Left lobe of liver (tissue), 2 donors: Measurements from ENCODE around the gene C8G. TPM values are rescaled to one million over a fixed set of nuclear protein-coding genes. Genes with fewer than 3 reads are reported as not detected.

ENCODE experiments used
- ATAC-seq: fragments of 200-7000 bp; cut with Tn5 transposase; one replicate; pipeline ENCODE4 v1.9.1; 2020; ENCODE audit warnings: mild to moderate bottlenecking, moderate library complexity
- DNase-seq: peaks from one replicate; pipeline ENCODE4 v3.0.0-alpha.2; 2020; ENCODE audit warnings: low spot score
- total RNA-seq: library from RNA; stranded (reverse); gene quantifications from one replicate; pipeline ENCODE4 v1.2.1, GENCODE V29; 2021
- donor health status: DM: no; HTN: no; CAD: no; lungs with moderate emphysema.
- donor health status: DM: no; HTN: yes; CAD: no.

C8G gene
- total RNA-seq, result 411 TPM

DNA sequence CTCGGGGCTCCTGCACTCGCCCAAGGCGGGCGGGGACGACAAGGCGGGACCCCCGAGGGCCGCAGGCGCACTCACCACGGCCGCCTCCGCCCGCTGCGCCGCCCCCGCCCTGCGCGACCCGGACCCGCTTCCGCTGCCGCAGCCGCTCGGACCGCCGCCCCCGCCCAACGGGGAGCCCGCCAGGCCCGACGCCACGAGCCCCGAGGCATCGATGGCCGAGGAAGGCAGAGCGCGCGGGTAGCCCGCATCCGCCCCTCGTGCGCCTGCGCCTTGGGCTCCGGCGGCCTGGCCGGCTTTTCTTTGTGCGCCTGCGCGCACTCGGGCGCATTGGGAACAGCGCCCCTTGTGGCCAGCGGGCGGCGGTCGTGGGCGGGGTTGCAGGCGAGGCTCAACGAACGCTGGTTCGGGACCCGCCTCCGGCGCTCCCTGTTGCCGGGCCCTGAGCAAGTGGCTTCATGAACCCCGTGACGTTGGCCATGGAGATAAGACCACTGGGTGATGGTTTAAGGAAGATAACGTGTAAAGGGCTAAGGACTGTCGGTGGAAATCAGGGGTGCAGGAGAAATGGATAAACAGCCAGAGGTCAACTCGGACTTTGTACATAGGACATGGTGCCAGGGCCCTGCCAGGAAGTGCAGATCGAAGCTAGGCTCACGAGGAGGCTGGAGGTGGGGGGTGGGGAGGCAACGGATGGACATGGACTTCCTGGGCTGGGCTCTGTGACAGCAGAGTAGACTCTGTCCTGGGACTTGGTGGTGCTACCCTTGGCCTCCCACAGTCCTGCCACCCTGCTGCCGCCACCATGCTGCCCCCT lies at the start of gene C8G, which contains the start of gene FBXW5:
Gene C8G, plus strand, starts transcription at position 725 of the 814 bp plus-strand sequence. Its CDS starts 78 bp downstream, at position 803.
Gene FBXW5, minus strand, starts transcription at position 220 of the 814 bp plus-strand sequence. CDS start 655 bp downstream, outside the sequence.
- ATAC-seq (peak; percentile 60), DNase-seq (peak; percentile 98)

DNA sequence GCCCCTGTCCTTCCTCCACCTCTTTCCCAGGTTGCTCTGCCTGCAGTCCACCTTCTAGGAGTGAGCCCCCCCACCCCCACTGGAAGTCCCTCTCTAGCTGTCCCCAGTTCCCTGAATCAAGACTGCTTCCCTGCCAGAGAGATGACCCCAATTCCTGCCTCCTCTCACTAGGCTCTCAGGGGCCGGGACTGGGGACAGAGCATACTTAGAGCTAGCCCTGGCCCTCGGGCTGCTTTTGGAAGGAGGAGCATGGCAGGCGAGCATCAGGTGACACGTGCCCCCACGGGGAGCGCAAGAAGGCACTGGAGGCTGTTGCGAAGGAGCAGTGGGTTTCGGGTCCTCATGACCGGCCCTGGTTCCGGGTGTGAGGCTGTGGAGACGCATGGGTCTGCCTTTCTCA lies 49.0 kb upstream of the C8G start:
- DNase-seq (no peak), ATAC-seq (no peak)

GRCh38 chr9:136898483-136899100 lies 46.5 kb upstream of the C8G start:
- ATAC-seq, result no peak
- no peak for DNase-seq

- DNase-seq (no peak), ATAC-seq (no peak)
These were observed 45.8 kb upstream of the C8G start for GRCh38 chr9:136899196-136899595.

DNA sequence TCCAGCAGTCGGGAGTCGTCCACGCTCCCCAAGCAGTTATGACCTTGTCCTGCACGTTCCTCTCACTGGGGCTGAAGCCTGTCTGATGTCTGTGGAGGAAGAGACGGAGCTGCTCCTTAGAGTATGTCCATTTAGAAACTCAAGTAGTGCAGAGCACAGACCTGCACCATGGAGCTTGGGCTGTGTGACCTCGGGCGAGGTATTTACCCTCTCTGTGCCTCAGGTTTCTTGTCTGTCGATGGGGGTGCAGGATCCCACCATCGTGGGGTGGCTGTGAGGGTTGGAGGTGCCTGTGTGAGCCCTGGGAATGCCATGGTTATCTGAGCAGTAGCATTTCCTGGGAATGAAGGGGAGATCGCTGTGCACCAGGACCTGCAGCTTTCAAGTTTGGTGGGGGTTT lies 44.5 kb upstream of the C8G start:
- no peak for ATAC-seq
- no peak for DNase-seq

DNA sequence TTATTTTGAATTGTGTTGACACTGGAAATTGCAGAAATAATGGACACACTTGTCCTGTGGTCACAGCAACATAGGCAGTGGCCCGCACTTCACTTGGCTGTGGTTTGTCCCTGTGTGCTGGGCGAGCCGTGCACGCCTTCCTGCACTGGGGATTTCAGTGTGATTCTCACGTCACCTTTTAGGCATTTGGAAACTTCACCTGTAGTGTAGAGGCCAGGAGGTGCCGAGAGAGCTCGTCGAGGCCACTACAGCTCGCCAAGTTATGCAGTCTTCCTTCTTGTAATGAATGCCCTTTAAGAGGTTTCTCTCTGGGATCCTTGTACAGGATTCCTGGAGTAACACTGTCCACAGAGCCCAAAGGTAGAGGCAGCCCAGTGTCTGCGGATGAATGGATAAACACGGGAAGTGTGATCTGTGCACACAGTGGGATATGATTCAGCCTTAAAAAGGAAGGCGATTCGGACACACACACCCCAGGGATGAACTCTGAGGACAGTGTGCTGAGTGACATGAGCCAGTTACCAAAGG lies 44.0 kb upstream of the C8G start:
- no peak for ATAC-seq
- no peak for DNase-seq

DNA sequence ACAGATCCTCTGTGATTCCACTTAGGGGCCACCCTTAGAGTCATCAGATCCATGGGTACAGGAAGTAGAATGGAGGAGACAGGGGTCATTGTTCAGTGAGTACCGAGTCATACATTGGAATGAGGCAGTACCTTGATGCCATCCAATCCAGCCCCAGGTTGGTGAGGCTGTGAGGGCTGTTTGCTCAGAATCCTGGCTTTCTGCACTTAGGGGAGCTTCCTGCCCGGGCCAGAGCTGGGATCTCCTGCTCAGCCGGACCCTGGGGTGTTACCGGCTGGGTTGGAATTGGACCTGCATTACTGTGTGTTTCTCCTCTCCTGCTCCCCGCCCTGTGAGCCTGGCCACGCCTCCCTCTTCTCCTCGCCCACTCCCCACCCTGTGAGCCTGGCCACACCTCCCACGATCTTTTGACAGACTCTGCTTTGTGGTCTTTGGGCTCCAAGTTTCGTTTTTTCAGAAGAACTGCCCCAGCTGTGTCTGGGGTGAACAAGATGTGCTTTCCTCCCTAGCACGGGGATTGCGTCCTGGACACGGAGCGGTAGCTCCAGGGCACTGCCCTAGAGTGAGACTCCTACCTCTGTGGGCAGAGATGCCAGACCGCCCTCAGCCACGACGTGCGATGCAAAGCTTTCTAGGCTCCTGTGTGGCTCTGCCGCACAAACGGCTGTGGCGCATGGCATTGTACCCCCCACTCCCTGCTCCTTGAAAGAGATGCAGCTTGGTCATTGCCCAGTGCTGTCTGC lies 43.4 kb upstream of the C8G start:
- DNase-seq (no peak), ATAC-seq (peak; percentile 54)

GRCh38 chr9:136902259-136902821 lies 42.7 kb upstream of the C8G start:
- ATAC-seq (peak; percentile 89), DNase-seq (peak; percentile 87)

DNA sequence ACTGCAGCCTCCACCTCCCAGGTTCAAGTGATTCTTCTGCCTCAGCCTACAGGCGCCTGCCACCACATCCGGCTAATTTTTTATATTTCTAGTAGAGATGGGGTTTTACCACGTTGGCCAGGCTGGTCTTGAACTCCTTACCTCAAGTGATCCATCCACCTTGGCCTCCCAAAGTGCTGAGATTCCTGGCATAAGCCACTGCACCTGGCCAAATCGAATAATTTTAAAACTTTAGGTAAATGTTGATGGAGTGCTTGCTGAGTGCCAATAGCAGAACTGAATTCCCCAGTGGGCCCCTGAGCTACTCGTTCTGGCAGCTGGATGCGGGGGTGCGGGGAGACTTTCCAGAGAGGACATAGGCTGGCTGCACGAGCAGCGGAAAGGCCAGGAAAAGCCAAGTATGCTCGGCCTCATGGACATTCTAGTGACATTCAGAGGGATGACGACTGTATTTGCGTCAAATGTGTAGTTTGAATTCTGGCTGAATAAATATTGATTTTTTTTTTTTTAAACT lies 41.9 kb upstream of the C8G start:
- peak; percentile 36 for ATAC-seq

DNA sequence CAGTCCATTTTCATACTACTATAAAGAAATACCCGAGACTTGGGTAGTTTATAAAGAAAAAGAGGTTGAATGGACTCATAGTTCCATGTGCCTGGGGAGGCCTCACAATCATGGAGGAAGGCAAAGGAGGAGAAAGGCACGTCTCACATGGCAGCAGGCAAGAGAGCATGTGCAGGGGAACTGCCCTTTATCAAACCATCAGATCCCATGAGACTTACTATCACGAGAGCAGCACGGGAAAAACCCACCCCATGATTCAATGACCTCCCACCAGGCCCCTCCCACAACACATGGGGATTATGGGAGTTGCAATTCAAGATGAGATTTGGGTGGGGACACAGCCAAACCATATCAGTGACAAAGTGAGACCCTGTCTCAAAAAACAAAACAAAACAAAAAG lies 38.8 kb upstream of the C8G start:
- ATAC-seq (no peak), DNase-seq (no peak)

More for the DNA sequence above, 41.9 kb upstream of the C8G start:
- no peak for DNase-seq

- no peak for ATAC-seq
- DNase-seq, result no peak
These were observed 37.8 kb upstream of the C8G start for GRCh38 chr9:136907011-136907914.

GRCh38 chr9:136910197-136910900 lies 34.7 kb upstream of the C8G start:
- ATAC-seq (no peak), DNase-seq (no peak)

DNA sequence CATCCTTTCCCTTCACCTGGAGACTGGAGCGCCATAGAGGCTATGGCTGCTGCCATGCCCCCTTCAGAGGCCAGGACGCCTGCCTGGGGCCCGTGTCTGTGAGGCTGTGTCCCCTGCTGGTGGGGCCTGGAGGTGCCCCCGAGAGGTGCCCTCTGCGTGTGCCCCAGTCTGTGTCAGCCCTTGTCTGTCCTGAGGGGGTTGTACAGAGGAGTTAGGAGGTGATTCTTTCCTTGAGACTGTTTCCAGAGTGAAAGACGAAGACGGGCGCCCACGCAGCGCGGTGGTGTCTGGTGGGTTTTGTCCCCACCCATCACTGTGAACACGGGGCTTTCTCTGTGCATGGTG lies 34.2 kb upstream of the C8G start:
- peak; percentile 27 for ATAC-seq
- DNase-seq, result no peak

- DNase-seq (no peak), ATAC-seq (no peak)
These were observed 31.2 kb upstream of the C8G start for GRCh38 chr9:136913701-136914438.

- no peak for DNase-seq
- no peak for ATAC-seq
These were observed 29.3 kb upstream of the C8G start for GRCh38 chr9:136915632-136916329.

DNA sequence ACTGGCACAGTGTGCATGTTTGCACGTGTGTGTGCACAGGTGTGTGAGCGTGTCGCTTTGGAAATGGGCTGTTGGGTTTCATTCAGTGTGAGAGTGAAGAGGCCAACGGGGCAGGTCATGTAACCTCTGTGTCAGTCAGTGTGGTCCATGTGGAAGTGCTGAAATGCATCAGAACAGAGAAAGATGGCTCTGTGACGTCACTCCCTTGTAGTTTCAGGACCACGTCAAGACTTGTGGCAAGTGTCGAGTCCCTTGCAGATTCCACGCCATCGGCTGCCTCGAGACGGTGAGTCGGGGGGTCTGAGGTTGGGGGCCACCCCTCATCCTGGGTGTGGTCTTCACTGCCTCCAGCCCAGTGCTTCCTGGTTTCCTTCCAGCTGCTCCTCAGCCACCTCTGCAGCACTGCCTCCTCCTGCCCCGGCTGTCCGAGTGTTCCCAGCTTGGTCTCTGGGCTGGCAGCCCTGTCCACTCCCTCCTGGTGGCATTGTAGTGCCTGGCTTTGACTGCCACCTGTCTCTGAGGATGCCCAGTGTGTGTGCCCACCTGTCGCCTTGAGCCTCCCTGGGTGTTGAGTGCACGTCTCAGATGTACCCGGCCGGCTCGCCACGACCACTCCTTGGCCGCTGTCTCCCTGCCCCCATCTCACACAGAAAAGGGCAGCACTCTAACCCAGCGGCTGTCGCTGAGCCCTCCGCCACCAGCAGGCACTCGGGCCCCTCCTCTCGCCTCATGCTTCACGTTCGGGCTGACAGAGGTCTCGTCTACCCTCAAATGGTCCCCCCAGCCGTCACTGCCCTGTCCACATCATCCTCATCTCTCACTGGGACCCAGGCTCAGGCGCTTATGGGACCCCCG lies 28.5 kb upstream of the C8G start:
- ATAC-seq (no peak), DNase-seq (no peak)

DNA sequence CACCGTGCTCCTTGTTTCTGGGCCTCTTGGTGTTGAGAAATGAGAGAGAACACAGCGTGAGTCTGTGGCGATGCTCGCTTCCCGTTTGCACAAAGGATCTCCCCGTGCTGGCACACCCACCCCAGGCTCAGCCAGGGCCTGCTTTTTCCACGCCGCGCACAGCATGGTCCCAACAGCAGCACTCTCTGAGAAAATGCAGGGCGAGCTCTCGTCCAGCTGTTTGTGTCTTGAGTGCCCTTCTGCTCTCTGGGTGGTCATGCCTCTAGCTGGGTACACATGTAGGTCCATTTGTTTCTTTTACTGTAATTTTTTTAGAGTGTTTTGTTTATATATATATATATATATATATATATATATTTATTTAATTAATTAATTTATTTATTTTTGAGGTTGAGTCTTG lies 27.1 kb upstream of the C8G start:
- DNase-seq, result no peak
- ATAC-seq, result no peak
